IMR-90 (cell line): Measurements from ENCODE around the gene TFE3. TPM values are rescaled to one million over a fixed set of nuclear protein-coding genes. Genes with fewer than 3 reads are reported as not detected.

Experiments used
- ATAC-seq: fragments of 200-7000 bp; cut with Tn5 transposase; 2 replicates; pipeline ENCODE4 v1.9.1; 2020; ENCODE audit warnings: low read depth, mild to moderate bottlenecking, moderate library complexity
- BruUV-seq: library from RNA; stranded (reverse); fragments of 400-500 nt; replicated peaks from 2 replicates; lab custom pipeline; 2021; lab: Mats Ljungman, UMichigan
- CTCF ChIA-PET: fragments of 300-600 bp; formaldehyde crosslinking; extraction: SDS; loops from one replicate; lab custom pipeline; 2021; ENCODE audit warnings: antibody characterized with exemption; lab: Yijun Ruan, JAX
- POLR2A ChIA-PET: fragments of 300-600 bp; sonication (Branson Sonifier 250); formaldehyde crosslinking; loops from one replicate; lab custom pipeline; 2022; ENCODE audit warnings: antibody characterized with exemption; ENCODE audit not compliant: unreplicated experiment; lab: Charles Lee
- DNase-seq: peaks from one replicate; pipeline ENCODE4 v3.0.0; 2013
- H2AFZ ChIP-seq: replicated peaks from 2 replicates; pipeline ENCODE3; 2013; ENCODE audit warnings: low read length, mild to moderate bottlenecking; ENCODE audit not compliant: poor library complexity
- H2AK5ac ChIP-seq: 2 replicates; pipeline ENCODE4 v1.6.1; 2013; ENCODE audit warnings: low read depth, low read length, inconsistent platforms
- H2AK9ac ChIP-seq: replicated peaks from 2 replicates; pipeline ENCODE3; 2013; ENCODE audit warnings: mild to moderate bottlenecking, low read depth, low read length, moderate library complexity; ENCODE audit not compliant: poor library complexity
- H2BK120ac ChIP-seq: 2 replicates; pipeline ENCODE4 v1.6.1; 2013; ENCODE audit warnings: low read depth, low read length, inconsistent platforms
- H2BK15ac ChIP-seq: 3 replicates; pipeline ENCODE4 v1.6.1; 2013; ENCODE audit warnings: low read depth, low read length, inconsistent platforms
- H2BK20ac ChIP-seq: 2 replicates; pipeline ENCODE4 v1.6.1; 2013; ENCODE audit warnings: low read depth, mild to moderate bottlenecking, inconsistent platforms, low read length, moderate library complexity
- H2BK5ac ChIP-seq: 2 replicates; pipeline ENCODE4 v1.6.1; 2013; ENCODE audit warnings: mild to moderate bottlenecking, low read depth, low read length, inconsistent platforms; ENCODE audit not compliant: poor library complexity, severe bottlenecking
- H3K14ac ChIP-seq: replicated peaks from 2 replicates; pipeline ENCODE4 v1.6.1; 2013; ENCODE audit warnings: low read depth, low read length, inconsistent platforms
- H3K18ac ChIP-seq: 2 replicates; pipeline ENCODE4 v1.6.1; 2013; ENCODE audit warnings: low read depth, low read length, control low read depth
- H3K23ac ChIP-seq: 2 replicates; pipeline ENCODE4 v1.6.1; 2013; ENCODE audit warnings: low read depth, low read length, inconsistent platforms
- H3K27ac ChIP-seq: 2 replicates; pipeline ENCODE4 v1.5.1; 2013; ENCODE audit warnings: mild to moderate bottlenecking, control low read depth, low read length; ENCODE audit not compliant: insufficient read depth
- H3K27me3 ChIP-seq: 2 replicates; pipeline ENCODE4 v1.6.1; 2013; ENCODE audit warnings: low read length; ENCODE audit not compliant: control insufficient read depth, insufficient read depth
- H3K36me3 ChIP-seq: 2 replicates; pipeline ENCODE4 v1.6.1; 2013; ENCODE audit warnings: low read length, mixed read lengths; ENCODE audit not compliant: control insufficient read depth, insufficient read depth
- H3K4ac ChIP-seq: 2 replicates; pipeline ENCODE4 v1.6.1; 2013; ENCODE audit warnings: low read depth, low read length, inconsistent platforms
- H3K4me1 ChIP-seq: 2 replicates; pipeline ENCODE4 v1.6.1; 2013; ENCODE audit warnings: low read length, mixed read lengths; ENCODE audit not compliant: control insufficient read depth, insufficient read depth
- H3K4me2 ChIP-seq: 2 replicates; pipeline ENCODE4 v1.6.1; 2013; ENCODE audit warnings: low read depth, mild to moderate bottlenecking, control low read depth, low read length, moderate library complexity
- H3K4me3 ChIP-seq: 2 replicates; pipeline ENCODE4 v1.5.1; 2013; ENCODE audit warnings: low read depth, mild to moderate bottlenecking, control low read depth, low read length, moderate library complexity; ENCODE audit not compliant: insufficient read depth
- H3K56ac ChIP-seq: 2 replicates; pipeline ENCODE4 v1.6.1; 2013; ENCODE audit warnings: low read length, inconsistent platforms; ENCODE audit not compliant: insufficient read depth; ENCODE audit errors: extremely low read depth
- H3K79me1 ChIP-seq, 2 experiments: 2 replicates each; pipeline ENCODE4 v1.6.1; 2013; ENCODE audit warnings: low read length in 2 of 2, inconsistent platforms in 1 of 2, low read depth in 1 of 2
- H3K9ac ChIP-seq: 2 replicates; pipeline ENCODE4 v1.6.1; 2013; ENCODE audit warnings: low read depth, low read length, control low read depth
- H3K9me1 ChIP-seq: 2 replicates; pipeline ENCODE4 v1.6.1; 2013; ENCODE audit warnings: low read length, inconsistent platforms; ENCODE audit not compliant: insufficient read depth
- H3K9me3 ChIP-seq: 2 replicates; pipeline ENCODE4 v1.6.1; 2013; ENCODE audit warnings: low read length; ENCODE audit not compliant: control insufficient read depth, insufficient read depth
- H4K20me1 ChIP-seq: 2 replicates; pipeline ENCODE4 v1.6.1; 2013; ENCODE audit warnings: low read length, inconsistent platforms; ENCODE audit not compliant: insufficient read depth
- H4K5ac ChIP-seq: 2 replicates; pipeline ENCODE4 v1.6.1; 2013; ENCODE audit warnings: mild to moderate bottlenecking, low read depth, low read length, control low read depth
- H4K8ac ChIP-seq, 2 experiments: 2 replicates each; pipeline ENCODE4 v1.6.1; 2013; ENCODE audit warnings: low read depth in 2 of 2, low read length in 2 of 2, control low read depth in 1 of 2, inconsistent platforms in 1 of 2
- H4K91ac ChIP-seq: 2 replicates; pipeline ENCODE4 v1.6.1; 2013; ENCODE audit warnings: low read depth, low read length, inconsistent platforms; ENCODE audit not compliant: insufficient read depth
- BHLHE40 ChIP-seq: fragments of 150-350 bp; IDR thresholded peaks from 2 replicates; pipeline ENCODE4 v1.6.1; 2016; ENCODE audit warnings: mild to moderate bottlenecking, low read depth, low read length
- CEBPB ChIP-seq: IDR thresholded peaks from 2 replicates; pipeline ENCODE4 v1.6.1; 2012; ENCODE audit warnings: low read depth, low read length, improper control_type of control experiment
- CHD1 ChIP-seq: IDR thresholded peaks from 2 replicates; pipeline ENCODE4 v1.6.1; 2012; ENCODE audit warnings: low read depth, low read length, improper control_type of control experiment
- ELK1 ChIP-seq: fragments of 150-350 bp; IDR thresholded peaks from 2 replicates; pipeline ENCODE4 v1.6.1; 2016; ENCODE audit warnings: low read depth, mild to moderate bottlenecking, low read length, moderate library complexity, borderline replicate concordance
- FOS ChIP-seq: fragments of 150-350 bp; IDR thresholded peaks from 2 replicates; pipeline ENCODE4 v1.6.1; 2016; ENCODE audit warnings: low read depth, low read length
- MAZ ChIP-seq: IDR thresholded peaks from 2 replicates; pipeline ENCODE4 v1.6.1; 2012; ENCODE audit warnings: low read depth, mild to moderate bottlenecking, low read length, improper control_type of control experiment, moderate library complexity, borderline replicate concordance
- MXI1 ChIP-seq: IDR thresholded peaks from 2 replicates; pipeline ENCODE4 v1.6.1; 2012; ENCODE audit warnings: low read depth, mild to moderate bottlenecking, low read length, moderate library complexity, borderline replicate concordance
- NFE2L2 ChIP-seq: fragments of 150-350 bp; IDR thresholded peaks from 2 replicates; pipeline ENCODE4 v1.6.1; 2016; ENCODE audit warnings: low read depth, mild to moderate bottlenecking, low read length
- POLR2A ChIP-seq: IDR thresholded peaks from 2 replicates; pipeline ENCODE4 v1.6.1; 2012; ENCODE audit warnings: mild to moderate bottlenecking, low read depth, low read length
- RAD21 ChIP-seq: IDR thresholded peaks from 2 replicates; pipeline ENCODE4 v1.6.1; 2012; ENCODE audit warnings: low read length, improper control_type of control experiment
- RCOR1 ChIP-seq: IDR thresholded peaks from 2 replicates; pipeline ENCODE4 v1.6.1; 2012; ENCODE audit warnings: mild to moderate bottlenecking, low read length, improper control_type of control experiment; ENCODE audit not compliant: insufficient replicate concordance
- RFX5 ChIP-seq: IDR thresholded peaks from 2 replicates; pipeline ENCODE4 v1.8.0; 2012; ENCODE audit warnings: low read depth, mild to moderate bottlenecking, low read length, moderate library complexity
- SMC3 ChIP-seq: fragments of 150-350 bp; IDR thresholded peaks from 2 replicates; pipeline ENCODE4 v1.6.1; 2016; ENCODE audit warnings: low read depth, mild to moderate bottlenecking, antibody characterized with exemption, low read length, moderate library complexity
- WGBS, 2 experiments: methylation state at CpG; one replicate each; pipeline versions ENCODE4 v1.1.5 to v1.1.7; 2013; ENCODE audit warnings: missing lambda C conversion rate in 2 of 2; ENCODE audit not compliant: insufficient read length in 1 of 2; ENCODE audit errors: extremely low coverage in 2 of 2; 5-methylcytosine and 5-hydroxymethylcytosine counted together
- dilution Hi-C: fragments of 300-500 bp; cut with HindIII; formaldehyde crosslinking; loops from one replicate; pipeline ENCODE4 v1.14.3; 2018; ENCODE audit warnings: low sequenced_read_pairs; ENCODE audit not compliant: unreplicated experiment
- in situ Hi-C: fragments of 300-500 bp; cut with MboI; formaldehyde crosslinking; loops from 3 replicates; pipeline ENCODE4 v1.14.3; 2019; ENCODE audit warnings: low sequenced_read_pairs, inconsistent platforms, mixed read lengths
- intact Hi-C: fragments of 100-400 bp; cut with micrococcal nuclease; formaldehyde crosslinking; loops from 2 replicates; pipeline ENCODE4 v1.10.0; 2022
- polyA plus RNA-seq, 3 experiments: library from polyadenylated mRNA; depleted of rRNA; stranded (reverse); fragments of >200 nt; gene quantifications; 2 replicates each; pipeline ENCODE4 v1.2.3, GENCODE V29; 2012; ENCODE audit warnings: low replicate concordance in 1 of 3
- total RNA-seq: library from RNA; depleted of rRNA; stranded (reverse); fragments of >200 nt; gene quantifications from 2 replicates; pipeline ENCODE4 v1.2.3, GENCODE V29; 2012
- TF ChIP-seq, protein P1 (sequence below): conservative IDR thresholded peaks from 2 replicates; pipeline ENCODE4 v1.5.1; 2012; ENCODE audit warnings: mild to moderate bottlenecking, low read depth, low read length, improper control_type of control experiment

The TFE3 gene
- total and polyA plus RNA-seq, 2 of the 4 experiments (the other 2 are of a cell fraction): 24.4 to 40.5 TPM

GRCh38 chrX:49069038-49069437 lies 25.9 kb upstream of the TFE3 start:
- no peak overlapping the region for H3K14ac ChIP-seq
- no peak for ATAC-seq
- no peak overlapping the region for H3K56ac ChIP-seq
- H3K27ac ChIP-seq: no peak overlapping the region
- in situ Hi-C loops (loop anchor here (25.0 kb wide), 1 partner anchor 107 kb away; the partner anchor contains the start of genes KCND1 and OTUD5), dilution Hi-C loops (no loop called here), intact Hi-C loops (no loop called here)
- no peak for DNase-seq
- no peak overlapping the region for H2BK20ac ChIP-seq
- ChIA-PET CTCF (no interaction called here), POLR2A (no interaction called here)
- H4K5ac ChIP-seq: no peak overlapping the region
- no peak overlapping the region for H2AK5ac ChIP-seq
- H3K36me3 ChIP-seq: peaks cover 8% of the 10 kb centered on the region; the same call in 1 of the 2 replicates
- H3K18ac ChIP-seq: no peak overlapping the region
- no peak overlapping the region for H2AK9ac ChIP-seq
- H3K79me1 ChIP-seq: peaks cover 0 to 27% of the 10 kb centered on the region in 2 experiments; a peak in 2 of 4 replicates
- H4K20me1 ChIP-seq: no peaks in the 10 kb centered on the region
- H3K4ac ChIP-seq: no peak overlapping the region
- H2BK120ac ChIP-seq: no peak overlapping the region
- no peak overlapping the region for H4K8ac ChIP-seq
- no TSS peak for BruUV-seq
- H3K9ac ChIP-seq: no peak overlapping the region
- no peak overlapping the region for H3K23ac ChIP-seq
- TF ChIP-seq CEBPB: no peak
- TF ChIP-seq, protein P1, sequence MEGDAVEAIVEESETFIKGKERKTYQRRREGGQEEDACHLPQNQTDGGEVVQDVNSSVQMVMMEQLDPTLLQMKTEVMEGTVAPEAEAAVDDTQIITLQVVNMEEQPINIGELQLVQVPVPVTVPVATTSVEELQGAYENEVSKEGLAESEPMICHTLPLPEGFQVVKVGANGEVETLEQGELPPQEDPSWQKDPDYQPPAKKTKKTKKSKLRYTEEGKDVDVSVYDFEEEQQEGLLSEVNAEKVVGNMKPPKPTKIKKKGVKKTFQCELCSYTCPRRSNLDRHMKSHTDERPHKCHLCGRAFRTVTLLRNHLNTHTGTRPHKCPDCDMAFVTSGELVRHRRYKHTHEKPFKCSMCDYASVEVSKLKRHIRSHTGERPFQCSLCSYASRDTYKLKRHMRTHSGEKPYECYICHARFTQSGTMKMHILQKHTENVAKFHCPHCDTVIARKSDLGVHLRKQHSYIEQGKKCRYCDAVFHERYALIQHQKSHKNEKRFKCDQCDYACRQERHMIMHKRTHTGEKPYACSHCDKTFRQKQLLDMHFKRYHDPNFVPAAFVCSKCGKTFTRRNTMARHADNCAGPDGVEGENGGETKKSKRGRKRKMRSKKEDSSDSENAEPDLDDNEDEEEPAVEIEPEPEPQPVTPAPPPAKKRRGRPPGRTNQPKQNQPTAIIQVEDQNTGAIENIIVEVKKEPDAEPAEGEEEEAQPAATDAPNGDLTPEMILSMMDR: no peak
- no peak for TF ChIP-seq SMC3
- TF ChIP-seq CHD1: no peak
- no peak for TF ChIP-seq RAD21
- no peak for TF ChIP-seq MXI1
- TF ChIP-seq BHLHE40: no peak
- no peak for TF ChIP-seq MAZ
- no peak for TF ChIP-seq NFE2L2
- TF ChIP-seq POLR2A: no peak
- no peak for TF ChIP-seq RFX5
- no peak for TF ChIP-seq FOS
- no peak for TF ChIP-seq ELK1
- TF ChIP-seq RCOR1: no peak
- WGBS, 2 experiments: 100% methylated on average over 2 of the region's 11 CpGs; no CpG with 5 or more reads in 1 of the 2 experiments
- peaks cover 2% of the 10 kb centered on the region; the same call in 1 of the 2 replicates for H3K9me3 ChIP-seq
- H2BK15ac ChIP-seq: no peak overlapping the region
- H3K4me2 ChIP-seq: no peak overlapping the region
- H3K27me3 ChIP-seq: no peaks in the 10 kb centered on the region
- H4K91ac ChIP-seq: no peak overlapping the region
- H2BK5ac ChIP-seq: no peak overlapping the region
- no peaks in the 10 kb centered on the region for H3K4me1 ChIP-seq
- peak overlapping the region; percentile 39 for H2AFZ ChIP-seq
- H3K9me1 ChIP-seq: 0 out of 2 replicates have a peak, but pooled peaks cover 5% of the 10 kb centered on the region
- H3K4me3 ChIP-seq: no peak overlapping the region
